HG02678 (cell line): ENCODE measurements around the gene FAAP24.
"Not testable (repeated sequence)": the region's sequence is repeated elsewhere in the genome, so short reads cannot be mapped to it uniquely, and the experiment has no call there.

ENCODE experiments used
- ATAC-seq: cut with Tn5 transposase; IDR thresholded peaks from one replicate; pipeline ENCODE4 v1.9.1; 2021; ENCODE audit warnings: mild to moderate bottlenecking, moderate library complexity; ENCODE audit not compliant: unreplicated experiment

The FAAP24 gene

DNA sequence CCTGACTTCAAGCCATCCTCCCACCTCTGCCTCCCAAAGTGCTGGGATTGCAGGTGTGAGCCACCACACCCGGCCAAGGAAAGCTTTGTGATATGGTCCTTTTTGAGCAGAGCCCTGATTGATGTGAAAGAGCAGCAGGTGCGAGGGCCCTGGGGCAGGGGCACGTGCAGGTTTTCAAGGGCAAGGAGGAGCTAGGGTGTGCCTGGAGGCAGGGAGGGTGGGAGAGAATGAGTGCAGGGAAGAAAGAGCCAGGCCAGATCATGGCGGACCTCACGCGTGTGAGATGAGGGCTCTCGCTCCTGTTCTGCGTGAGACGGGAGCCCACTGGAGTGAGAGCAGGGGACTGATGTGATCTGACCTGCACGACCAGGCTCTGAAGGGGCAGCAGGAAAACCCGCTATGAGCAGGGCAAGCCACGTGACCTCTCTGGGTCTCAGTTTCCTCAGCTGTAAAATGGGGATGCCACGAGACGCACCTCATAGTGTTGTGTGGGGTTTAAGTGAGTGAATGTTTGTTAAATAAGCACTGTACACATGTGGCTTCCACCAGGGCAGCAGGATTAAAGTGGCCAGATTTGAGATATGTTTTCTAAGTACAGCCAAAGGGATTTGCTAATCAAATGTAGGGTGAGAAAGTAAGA lies 25.8 kb downstream of the FAAP24 start:
- no peak for ATAC-seq

DNA sequence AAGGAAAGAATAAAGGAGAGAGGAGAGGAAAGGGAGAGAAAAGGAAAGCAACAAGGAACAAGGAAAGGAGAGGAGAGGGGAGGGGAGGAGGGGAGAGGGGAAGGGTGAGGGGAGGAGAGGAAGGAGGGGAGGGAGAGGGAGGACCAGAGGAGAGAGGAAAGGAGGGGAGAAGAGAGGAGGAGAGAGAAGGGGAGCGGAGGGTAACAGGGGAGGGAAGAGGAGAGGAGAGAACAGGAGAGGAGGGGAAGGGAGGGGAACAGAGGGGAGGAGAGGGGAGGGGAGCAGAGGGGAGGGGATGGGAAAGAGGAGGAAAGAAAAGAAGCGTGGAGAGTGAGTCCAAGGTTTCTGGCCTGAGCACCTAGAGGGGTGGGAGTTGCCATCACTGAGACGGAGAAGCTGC lies 26.7 kb downstream of the FAAP24 start:
- ATAC-seq, result no peak

GRCh38 chr19:33000510-33000909 lies 28.5 kb downstream of the FAAP24 start:
- no peak for ATAC-seq

GRCh38 chr19:33000910-33001309 lies 28.9 kb downstream of the FAAP24 start:
- no peak for ATAC-seq

DNA sequence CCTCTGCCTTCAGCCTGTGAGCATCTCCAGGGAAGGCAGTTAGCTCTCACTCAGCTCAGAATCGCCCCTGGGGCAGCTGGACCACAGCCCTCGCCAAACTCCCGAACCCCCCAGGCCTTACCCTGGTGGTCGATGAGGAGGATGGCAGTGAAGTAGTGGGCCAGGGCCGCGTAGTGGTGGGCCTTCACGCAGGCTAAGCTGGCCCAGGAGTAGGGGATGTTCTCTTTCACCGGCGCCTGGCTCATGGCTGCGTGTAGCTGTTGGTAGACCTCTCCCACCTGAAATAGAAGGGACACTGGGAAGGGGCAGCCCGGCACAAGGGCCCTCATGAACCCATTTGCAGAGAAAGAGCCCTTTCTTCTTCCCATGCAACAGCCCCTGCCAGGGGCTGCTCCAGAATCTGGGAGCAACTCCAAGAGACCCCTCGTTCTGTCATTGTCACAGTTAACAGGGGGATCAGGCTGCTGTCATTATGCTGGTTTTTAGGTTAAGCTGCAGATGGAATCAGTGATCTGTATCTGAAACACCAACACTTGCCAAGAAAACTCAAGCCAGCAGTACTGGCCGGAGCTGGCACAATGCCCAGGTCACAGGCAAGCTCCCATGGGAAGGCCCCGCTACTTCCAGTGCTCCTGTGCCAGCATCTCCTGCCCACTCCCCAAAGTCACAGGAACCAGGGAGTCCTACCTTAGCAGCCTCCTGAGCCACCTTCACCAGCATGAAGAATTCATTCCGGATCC lies 30.3 kb downstream of the FAAP24 start:
- ATAC-seq, result not testable (repeated sequence)

GRCh38 chr19:33003424-33004024 lies 31.5 kb downstream of the FAAP24 start:
- not testable (repeated sequence) for ATAC-seq

DNA sequence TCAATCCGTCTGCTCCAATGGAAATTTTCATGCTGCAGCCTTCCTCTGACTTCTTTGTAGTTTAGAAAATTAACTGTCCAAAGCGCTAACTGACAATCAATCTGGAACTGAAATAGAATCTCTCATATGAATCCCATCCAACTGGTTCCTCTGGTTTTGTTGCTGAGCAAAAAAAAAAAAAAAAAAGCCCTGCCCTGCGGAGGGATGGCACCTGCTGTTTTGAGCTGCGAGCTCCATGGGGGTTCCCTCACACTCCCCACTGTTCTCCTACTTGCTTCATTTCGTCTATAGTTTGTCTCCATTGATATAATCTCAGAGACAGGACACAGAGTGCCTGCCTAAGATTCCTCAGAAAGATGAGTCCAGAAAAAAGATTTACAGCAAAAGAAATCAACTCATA lies 33.4 kb downstream of the FAAP24 start:
- no peak for ATAC-seq

GRCh38 chr19:33008738-33009137 lies 36.7 kb downstream of the FAAP24 start:
- no peak for ATAC-seq

GRCh38 chr19:33010891-33011290 lies 38.8 kb downstream of the FAAP24 start:
- not testable (repeated sequence) for ATAC-seq

GRCh38 chr19:33022472-33023116 lies 50.6 kb downstream of the FAAP24 start:
- no peak for ATAC-seq

DNA sequence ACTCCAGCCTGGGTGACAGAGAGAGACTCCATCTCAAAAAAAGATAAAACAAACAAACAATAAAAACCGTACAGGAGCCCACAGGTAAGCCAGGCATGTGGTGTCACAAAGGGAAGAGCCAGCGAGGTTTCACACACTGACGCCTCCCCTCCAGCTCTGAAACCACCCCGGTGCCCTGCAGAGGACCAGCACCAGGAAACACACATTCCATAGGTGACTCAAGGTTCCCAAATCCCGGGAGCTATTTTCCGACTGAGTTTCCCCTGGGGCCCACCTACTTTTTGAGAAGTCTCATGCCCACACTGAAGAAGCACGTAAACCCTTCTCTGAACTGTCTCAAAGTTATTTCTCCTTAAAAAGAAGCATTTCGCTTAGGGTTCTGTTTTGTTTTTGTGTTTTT lies 52.4 kb downstream of the FAAP24 start:
- no peak for ATAC-seq

- not testable (repeated sequence) for ATAC-seq
These were observed 53.6 kb downstream of the FAAP24 start for GRCh38 chr19:33025468-33026238.

- ATAC-seq, result not testable (repeated sequence)
These were observed 54.6 kb downstream of the FAAP24 start for GRCh38 chr19:33026602-33027001.
